IPS-15b (cell line): ENCODE data around the gene MAN1C1.

Experiments used
- H3K27me3 ChIP-seq: one replicate; pipeline ENCODE4 v1.6.1; 2013; ENCODE audit warnings: low read length; ENCODE audit not compliant: control insufficient read depth, insufficient read depth
- H3K36me3 ChIP-seq: one replicate; pipeline ENCODE4 v1.6.1; 2013; ENCODE audit warnings: low read length; ENCODE audit not compliant: control insufficient read depth, insufficient read depth
- H3K4me1 ChIP-seq: one replicate; pipeline ENCODE4 v1.6.1; 2013; ENCODE audit warnings: mild to moderate bottlenecking, low read length; ENCODE audit not compliant: control insufficient read depth, insufficient read depth
- H3K4me3 ChIP-seq: one replicate; pipeline ENCODE4 v1.5.1; 2013; ENCODE audit warnings: low read depth, low read length
- H3K9ac ChIP-seq: one replicate; pipeline ENCODE4 v1.6.1; 2013; ENCODE audit warnings: low read depth, mild to moderate bottlenecking, low read length
- H3K9me3 ChIP-seq: one replicate; pipeline ENCODE4 v1.6.1; 2013; ENCODE audit warnings: mild to moderate bottlenecking, low read length; ENCODE audit not compliant: control insufficient read depth, insufficient read depth

Gene MAN1C1

GRCh38 chr1:25647106-25647505 is 30.5 kb downstream of the MAN1C1 start:
- no peak overlapping the region for H3K9ac ChIP-seq
- no peaks in the 10 kb centered on the region for H3K27me3 ChIP-seq
- H3K4me1 ChIP-seq = no peaks in the 10 kb centered on the region
- H3K4me3 ChIP-seq = no peak overlapping the region
- H3K36me3 ChIP-seq = no peaks in the 10 kb centered on the region
- H3K9me3 ChIP-seq = no peaks in the 10 kb centered on the region

GRCh38 chr1:25647863-25648262 is 31.3 kb downstream of the MAN1C1 start:
- Histone ChIP-seq H3K27me3 (no peaks in the 10 kb centered on the region), H3K4me1 (no peaks in the 10 kb centered on the region), H3K9me3 (no peaks in the 10 kb centered on the region), H3K36me3 (no peaks in the 10 kb centered on the region), H3K4me3 (no peak overlapping the region), H3K9ac (no peak overlapping the region)

GRCh38 chr1:25648681-25649440 is 32.3 kb downstream of the MAN1C1 start:
- Histone ChIP-seq H3K9ac (no peak overlapping the region), H3K36me3 (no peaks in the 10 kb centered on the region), H3K27me3 (no peaks in the 10 kb centered on the region), H3K9me3 (no peaks in the 10 kb centered on the region), H3K4me1 (no peaks in the 10 kb centered on the region), H3K4me3 (no peak overlapping the region)

- Histone ChIP-seq H3K27me3 (no peaks in the 10 kb centered on the region), H3K9ac (no peak overlapping the region), H3K4me3 (no peak overlapping the region), H3K4me1 (no peaks in the 10 kb centered on the region), H3K36me3 (no peaks in the 10 kb centered on the region), H3K9me3 (no peaks in the 10 kb centered on the region)
Observed at GRCh38 chr1:25649505-25650288, 33.1 kb downstream of the MAN1C1 start.

- Histone ChIP-seq H3K9me3 (no peaks in the 10 kb centered on the region), H3K4me1 (no peaks in the 10 kb centered on the region), H3K27me3 (no peaks in the 10 kb centered on the region), H3K9ac (no peak overlapping the region), H3K36me3 (no peaks in the 10 kb centered on the region), H3K4me3 (no peak overlapping the region)
Observed at GRCh38 chr1:25650289-25650576, 33.6 kb downstream of the MAN1C1 start.

- Histone ChIP-seq H3K36me3 (no peaks in the 10 kb centered on the region), H3K9ac (no peak overlapping the region), H3K4me1 (no peaks in the 10 kb centered on the region), H3K9me3 (no peaks in the 10 kb centered on the region), H3K4me3 (no peak overlapping the region), H3K27me3 (no peaks in the 10 kb centered on the region)
Observed at GRCh38 chr1:25651036-25651640, 34.5 kb downstream of the MAN1C1 start.

GRCh38 chr1:25651824-25652741 is 35.5 kb downstream of the MAN1C1 start:
- H3K36me3 ChIP-seq = no peaks in the 10 kb centered on the region
- H3K4me1 ChIP-seq = no peaks in the 10 kb centered on the region
- no peak overlapping the region for H3K4me3 ChIP-seq
- no peaks in the 10 kb centered on the region for H3K9me3 ChIP-seq
- no peak overlapping the region for H3K9ac ChIP-seq
- no peaks in the 10 kb centered on the region for H3K27me3 ChIP-seq

GRCh38 chr1:25653558-25653957 is 37.0 kb downstream of the MAN1C1 start:
- no peaks in the 10 kb centered on the region for H3K4me1 ChIP-seq
- no peaks in the 10 kb centered on the region for H3K27me3 ChIP-seq
- no peaks in the 10 kb centered on the region for H3K9me3 ChIP-seq
- no peak overlapping the region for H3K9ac ChIP-seq
- no peak overlapping the region for H3K4me3 ChIP-seq
- H3K36me3 ChIP-seq = no peaks in the 10 kb centered on the region

- H3K27me3 ChIP-seq = no peaks in the 10 kb centered on the region
- no peaks in the 10 kb centered on the region for H3K9me3 ChIP-seq
- no peak overlapping the region for H3K9ac ChIP-seq
- H3K36me3 ChIP-seq = no peaks in the 10 kb centered on the region
- H3K4me3 ChIP-seq = no peak overlapping the region
- H3K4me1 ChIP-seq = no peaks in the 10 kb centered on the region
Observed at GRCh38 chr1:25654109-25654660, 37.6 kb downstream of the MAN1C1 start.

- H3K4me3 ChIP-seq = no peak overlapping the region
- H3K9ac ChIP-seq = no peak overlapping the region
- no peaks in the 10 kb centered on the region for H3K4me1 ChIP-seq
- no peaks in the 10 kb centered on the region for H3K9me3 ChIP-seq
- H3K27me3 ChIP-seq = no peaks in the 10 kb centered on the region
- H3K36me3 ChIP-seq = no peaks in the 10 kb centered on the region
Observed at GRCh38 chr1:25657121-25657882, 40.7 kb downstream of the MAN1C1 start.
